Prostate gland (tissue), 2 donors: ENCODE measurements around the gene BEND6.

ENCODE experiments used
- POLR2A ChIP-seq: fragments of 450-650 bp; IDR thresholded peaks from one replicate; pipeline ENCODE4 v1.6.1; 2016; ENCODE audit warnings: antibody characterized with exemption, mild to moderate bottlenecking
- TF ChIP-seq, protein P1 (sequence below), 4 experiments: fragments of 200-600 bp in 2 of 4; fragments of 450-650 bp in 2 of 4; sonication (generic) in 2 of 4; IDR thresholded peaks; 1 replicate in 3 of 4; 2 replicates in 1 of 4; pipeline ENCODE4 v1.5.1; 2016 to 2019; ENCODE audit warnings: antibody characterized with exemption in 4 of 4, mild to moderate bottlenecking in 2 of 4, moderate library complexity in 2 of 4

DNA sequence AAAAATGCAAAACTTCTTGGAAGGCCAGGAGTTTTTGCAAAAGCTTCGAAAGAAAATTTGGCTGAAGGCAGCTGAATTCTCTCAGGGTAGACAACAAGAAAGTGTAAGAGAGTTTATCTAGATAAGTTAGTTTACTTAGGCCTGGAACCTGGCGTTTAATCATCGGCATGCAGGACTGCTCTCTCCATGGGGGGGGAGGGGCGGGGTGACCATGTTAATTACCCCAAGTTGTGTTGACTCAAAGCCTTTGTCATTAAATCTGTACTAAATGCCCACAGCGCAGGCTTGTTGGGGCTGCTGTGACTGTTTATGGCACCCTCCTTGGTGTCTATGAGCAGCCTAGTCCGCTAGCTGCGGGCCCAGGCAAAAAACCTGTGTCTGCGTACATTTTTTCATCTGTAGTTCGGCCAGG lies 115.0 kb downstream of the BEND6 start:
- TF ChIP-seq, protein P1, sequence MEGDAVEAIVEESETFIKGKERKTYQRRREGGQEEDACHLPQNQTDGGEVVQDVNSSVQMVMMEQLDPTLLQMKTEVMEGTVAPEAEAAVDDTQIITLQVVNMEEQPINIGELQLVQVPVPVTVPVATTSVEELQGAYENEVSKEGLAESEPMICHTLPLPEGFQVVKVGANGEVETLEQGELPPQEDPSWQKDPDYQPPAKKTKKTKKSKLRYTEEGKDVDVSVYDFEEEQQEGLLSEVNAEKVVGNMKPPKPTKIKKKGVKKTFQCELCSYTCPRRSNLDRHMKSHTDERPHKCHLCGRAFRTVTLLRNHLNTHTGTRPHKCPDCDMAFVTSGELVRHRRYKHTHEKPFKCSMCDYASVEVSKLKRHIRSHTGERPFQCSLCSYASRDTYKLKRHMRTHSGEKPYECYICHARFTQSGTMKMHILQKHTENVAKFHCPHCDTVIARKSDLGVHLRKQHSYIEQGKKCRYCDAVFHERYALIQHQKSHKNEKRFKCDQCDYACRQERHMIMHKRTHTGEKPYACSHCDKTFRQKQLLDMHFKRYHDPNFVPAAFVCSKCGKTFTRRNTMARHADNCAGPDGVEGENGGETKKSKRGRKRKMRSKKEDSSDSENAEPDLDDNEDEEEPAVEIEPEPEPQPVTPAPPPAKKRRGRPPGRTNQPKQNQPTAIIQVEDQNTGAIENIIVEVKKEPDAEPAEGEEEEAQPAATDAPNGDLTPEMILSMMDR (IDR thresholded peaks at IDR 0.05): no peak
- TF ChIP-seq POLR2A: no peak
